ENCODE data around the gene TMEM256.

TMEM256 gene

GRCh38 chr17:7403977-7404736, at the start of gene TMEM256:
TMEM256 (minus strand) TSS chr17:7404097; CDS start chr17:7404084, 13 bp downstream.
- peak; percentile 93 to 95 for DNase-seq

- no peak for DNase-seq
Observed at GRCh38 chr17:7448461-7448860, 44.6 kb upstream of the TMEM256 start.

GRCh38 chr17:7445619-7445968, 41.7 kb upstream of the TMEM256 start:
- DNase-seq = no peak

- DNase-seq = peak; percentile 72 to 85
Observed at GRCh38 chr17:7444682-7445618, 41.1 kb upstream of the TMEM256 start, which contains the start of gene CHRNB1. CHRNB1 (plus strand) TSS chr17:7445061; CDS start chr17:7445128, 67 bp downstream.

GRCh38 chr17:7443499-7444485, 39.9 kb upstream of the TMEM256 start:
- DNase-seq = no peak

- DNase-seq = no peak
Observed at GRCh38 chr17:7442142-7442541, 38.2 kb upstream of the TMEM256 start.

- no peak for DNase-seq
Observed at GRCh38 chr17:7441266-7441665, 37.4 kb upstream of the TMEM256 start.

- DNase-seq = peak in 1 of 2 experiments; percentile 35
Observed at GRCh38 chr17:7440834-7441195, 36.9 kb upstream of the TMEM256 start.

GRCh38 chr17:7440113-7440833, 36.4 kb upstream of the TMEM256 start:
- DNase-seq = peak in 1 of 2 experiments; percentile 37

GRCh38 chr17:7439462-7440112, 35.7 kb upstream of the TMEM256 start, which contains the start of gene FGF11:
FGF11 (plus strand) TSS chr17:7439512; CDS start chr17:7439621, 109 bp downstream.
- no peak for DNase-seq

- no peak for DNase-seq
Observed at GRCh38 chr17:7438656-7439460, 35.0 kb upstream of the TMEM256 start.

- no peak for DNase-seq
Observed at GRCh38 chr17:7437950-7438614, 34.2 kb upstream of the TMEM256 start.

GRCh38 chr17:7437369-7437863, 33.5 kb upstream of the TMEM256 start:
- no peak for DNase-seq

GRCh38 chr17:7436556-7437368, 32.9 kb upstream of the TMEM256 start:
- DNase-seq = peak in 1 of 2 experiments; percentile 70

- no peak for DNase-seq
Observed at GRCh38 chr17:7435676-7436555, 32.0 kb upstream of the TMEM256 start.

GRCh38 chr17:7432296-7432695, 28.4 kb upstream of the TMEM256 start:
- no peak for DNase-seq

- no peak for DNase-seq
Observed at GRCh38 chr17:7431231-7431630, 27.3 kb upstream of the TMEM256 start.

GRCh38 chr17:7429722-7430121, 25.8 kb upstream of the TMEM256 start:
- DNase-seq = no peak
